GM10266 (cell line): ENCODE data around the gene SLC13A3.

ENCODE experiments used
- DNase-seq: peaks from one replicate; pipeline ENCODE4 v3.0.0; 2012; ENCODE audit errors: extremely low spot score
- TF ChIP-seq, protein P1 (sequence below): IDR thresholded peaks from 2 replicates; pipeline ENCODE4 v1.5.1; 2012; ENCODE audit warnings: mild to moderate bottlenecking, low read depth; ENCODE audit not compliant: control insufficient read depth, insufficient read depth; ENCODE audit errors: missing control alignments

SLC13A3 gene

DNA sequence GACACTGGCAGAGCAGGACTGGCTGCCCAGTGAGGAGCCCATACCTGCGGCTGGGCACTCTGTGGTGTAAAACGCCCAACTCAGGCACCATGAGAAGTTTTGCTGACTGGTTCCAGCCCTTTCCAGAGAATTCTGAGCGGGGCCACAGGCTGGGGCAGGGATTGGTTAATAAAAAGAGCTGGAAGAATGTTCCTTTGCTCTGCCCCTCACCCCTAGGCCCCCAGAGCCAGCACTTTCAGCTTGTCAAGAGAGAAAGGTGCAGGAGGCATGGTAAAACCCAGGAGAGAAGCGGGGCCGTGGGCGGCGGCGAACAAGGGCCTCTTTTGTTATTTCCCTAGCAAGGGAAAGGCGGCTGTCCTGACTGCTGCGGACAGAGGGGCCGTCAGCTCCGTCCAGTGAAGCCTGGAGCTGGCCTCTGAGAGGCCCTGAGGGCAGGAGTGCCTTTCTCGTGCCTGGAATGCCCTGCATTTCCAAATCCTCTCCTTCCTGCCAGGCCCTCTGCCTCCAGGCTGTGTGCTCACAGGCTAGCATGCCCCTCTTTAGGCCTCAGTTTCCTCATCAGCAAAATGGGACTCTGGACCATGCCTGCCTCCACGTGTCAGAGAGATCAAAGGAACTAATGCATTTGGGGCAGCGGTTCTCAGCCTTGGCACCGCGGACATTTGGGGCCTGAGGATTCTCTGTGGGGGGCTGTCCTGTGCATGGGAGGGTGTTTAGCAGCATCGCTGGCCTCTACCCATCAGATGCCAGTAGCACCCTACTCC is 12.9 kb downstream of the SLC13A3 start:
- TF ChIP-seq, protein P1, sequence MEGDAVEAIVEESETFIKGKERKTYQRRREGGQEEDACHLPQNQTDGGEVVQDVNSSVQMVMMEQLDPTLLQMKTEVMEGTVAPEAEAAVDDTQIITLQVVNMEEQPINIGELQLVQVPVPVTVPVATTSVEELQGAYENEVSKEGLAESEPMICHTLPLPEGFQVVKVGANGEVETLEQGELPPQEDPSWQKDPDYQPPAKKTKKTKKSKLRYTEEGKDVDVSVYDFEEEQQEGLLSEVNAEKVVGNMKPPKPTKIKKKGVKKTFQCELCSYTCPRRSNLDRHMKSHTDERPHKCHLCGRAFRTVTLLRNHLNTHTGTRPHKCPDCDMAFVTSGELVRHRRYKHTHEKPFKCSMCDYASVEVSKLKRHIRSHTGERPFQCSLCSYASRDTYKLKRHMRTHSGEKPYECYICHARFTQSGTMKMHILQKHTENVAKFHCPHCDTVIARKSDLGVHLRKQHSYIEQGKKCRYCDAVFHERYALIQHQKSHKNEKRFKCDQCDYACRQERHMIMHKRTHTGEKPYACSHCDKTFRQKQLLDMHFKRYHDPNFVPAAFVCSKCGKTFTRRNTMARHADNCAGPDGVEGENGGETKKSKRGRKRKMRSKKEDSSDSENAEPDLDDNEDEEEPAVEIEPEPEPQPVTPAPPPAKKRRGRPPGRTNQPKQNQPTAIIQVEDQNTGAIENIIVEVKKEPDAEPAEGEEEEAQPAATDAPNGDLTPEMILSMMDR = no peak

DNA sequence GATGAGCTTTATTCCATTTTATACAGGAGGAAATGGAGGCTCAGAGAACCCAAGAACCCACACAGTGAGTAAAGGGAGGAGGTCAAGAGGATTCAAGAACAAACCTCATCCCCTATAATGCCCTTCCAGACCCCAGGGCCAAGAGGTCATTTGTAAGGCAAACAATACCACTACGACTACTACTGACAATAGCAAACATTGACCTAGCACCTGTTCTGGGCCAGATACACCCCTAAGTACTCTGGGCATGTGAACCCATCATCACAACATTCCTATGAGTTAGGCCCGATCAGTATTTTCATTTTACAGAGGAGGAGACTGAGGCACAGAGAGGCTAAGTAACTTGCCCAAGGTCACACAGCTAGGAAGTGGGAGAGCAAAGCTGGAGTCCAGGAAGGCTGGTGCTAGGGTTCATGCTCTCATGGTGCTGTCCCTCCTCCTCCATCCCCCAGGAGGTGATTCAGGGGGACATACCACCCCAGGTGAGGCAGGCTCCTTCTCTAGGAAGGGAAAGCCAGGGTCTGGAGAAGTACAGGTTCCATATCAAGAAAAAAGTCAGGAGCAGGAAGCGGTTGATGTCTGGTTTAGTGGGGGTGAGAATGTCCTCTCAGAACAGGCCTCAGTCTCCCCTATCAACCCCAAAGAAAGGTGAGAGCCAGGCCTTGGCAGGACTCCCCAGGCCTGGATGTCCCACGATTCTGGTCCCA is 13.7 kb downstream of the SLC13A3 start:
- no peak for DNase-seq
- TF ChIP-seq, protein P1 = no peak

More for the DNA sequence above, 12.9 kb downstream of the SLC13A3 start:
- no peak for DNase-seq

DNA sequence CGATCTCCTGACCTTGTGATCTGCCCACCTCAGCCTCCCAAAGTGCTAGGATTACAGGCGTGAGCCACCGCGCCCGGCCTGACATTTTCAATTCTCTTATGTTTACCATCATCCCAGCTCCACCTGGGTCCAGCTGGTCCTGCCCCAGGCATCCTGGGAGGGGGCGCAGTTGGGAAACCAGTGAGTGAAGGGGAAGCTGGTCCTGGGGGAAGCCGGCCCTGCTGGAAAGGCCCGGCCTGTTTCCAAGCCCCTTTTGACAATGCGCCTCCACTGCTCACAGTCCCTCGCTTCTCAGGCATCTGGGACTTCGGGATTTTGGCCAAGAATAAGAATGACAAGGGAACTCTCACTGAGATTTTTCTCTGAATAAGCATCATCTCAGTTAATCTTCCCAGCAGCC is 14.2 kb downstream of the SLC13A3 start:
- TF ChIP-seq, protein P1 = no peak
- DNase-seq = no peak

DNA sequence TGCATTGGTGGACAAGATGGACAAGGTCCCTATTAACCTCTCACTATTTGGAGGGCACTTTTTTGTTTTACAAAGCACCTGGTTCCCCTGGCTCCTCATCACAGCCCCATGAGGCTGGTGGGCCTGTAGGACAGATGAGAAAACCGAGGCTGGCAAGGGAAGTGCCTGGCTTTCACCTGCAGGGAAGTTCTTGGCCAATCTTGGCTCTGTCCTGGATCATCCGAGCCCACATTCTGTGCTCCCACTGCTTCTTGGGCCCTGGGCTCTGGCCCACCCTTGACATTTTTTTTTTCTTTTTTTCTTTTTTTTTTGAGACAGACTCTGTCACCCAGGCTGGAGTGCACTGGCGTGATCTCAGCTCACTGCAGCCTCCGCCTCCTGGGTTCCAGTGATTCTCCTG is 14.7 kb downstream of the SLC13A3 start:
- no peak for DNase-seq
- TF ChIP-seq, protein P1 = no peak

DNA sequence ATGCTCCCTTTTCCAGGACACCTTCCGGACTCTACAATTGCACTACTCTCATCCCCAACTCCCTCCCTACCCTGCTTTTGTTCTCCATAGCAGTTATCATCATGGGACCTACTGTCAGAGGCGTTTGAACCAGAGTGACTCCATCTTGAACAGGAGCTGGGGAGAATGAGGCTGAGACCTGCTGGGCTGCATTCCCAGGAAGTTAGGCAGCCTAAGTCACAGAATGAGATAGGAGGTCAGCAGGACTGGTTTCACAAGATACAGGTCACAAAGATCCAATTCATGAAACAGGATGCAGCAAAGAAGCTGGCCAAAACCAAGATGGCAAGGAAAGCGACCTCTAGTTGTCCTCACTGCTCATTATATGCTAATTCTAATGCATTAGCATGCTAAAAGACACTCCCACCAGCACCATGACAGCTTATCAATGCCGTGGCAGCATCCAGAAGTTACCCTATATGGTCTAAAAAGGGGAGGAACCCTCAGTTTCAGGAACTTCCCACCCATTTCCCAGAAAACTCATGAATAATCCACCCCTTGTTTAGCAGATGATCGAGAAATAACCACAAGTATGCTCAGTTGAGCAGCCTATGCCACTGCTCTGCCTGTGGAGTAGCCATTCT is 15.6 kb downstream of the SLC13A3 start:
- DNase-seq = no peak
- TF ChIP-seq, protein P1 = no peak

DNA sequence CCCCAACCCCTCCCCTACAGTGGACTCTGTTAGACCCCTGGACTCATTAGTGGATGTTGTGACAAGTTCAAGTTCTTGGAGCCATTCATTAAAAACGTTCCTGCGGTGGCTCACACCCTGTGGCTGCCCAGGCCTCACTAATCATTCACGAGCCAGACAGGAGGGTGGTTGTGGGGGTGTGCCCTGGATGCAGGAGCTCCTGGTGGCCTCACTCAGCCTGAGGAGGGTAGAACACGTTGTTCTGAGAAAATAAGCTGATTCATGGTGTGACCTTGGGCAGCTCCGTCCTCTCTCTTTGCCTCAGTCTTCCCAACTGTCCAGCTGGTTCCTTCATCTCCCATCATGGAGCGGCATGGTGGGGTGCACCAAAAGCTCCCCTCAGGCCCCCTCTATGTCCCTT is 16.7 kb downstream of the SLC13A3 start:
- TF ChIP-seq, protein P1 = no peak
- DNase-seq = no peak
